ENCODE data around the gene RAB34. TPM values are rescaled to one million over a fixed set of nuclear protein-coding genes. Genes with fewer than 3 reads are reported as not detected.

The RAB34 gene
- polyA plus RNA-seq, 2 of the 4 experiments (the other 2 are of a cell fraction): 211 to 288 TPM

DNA sequence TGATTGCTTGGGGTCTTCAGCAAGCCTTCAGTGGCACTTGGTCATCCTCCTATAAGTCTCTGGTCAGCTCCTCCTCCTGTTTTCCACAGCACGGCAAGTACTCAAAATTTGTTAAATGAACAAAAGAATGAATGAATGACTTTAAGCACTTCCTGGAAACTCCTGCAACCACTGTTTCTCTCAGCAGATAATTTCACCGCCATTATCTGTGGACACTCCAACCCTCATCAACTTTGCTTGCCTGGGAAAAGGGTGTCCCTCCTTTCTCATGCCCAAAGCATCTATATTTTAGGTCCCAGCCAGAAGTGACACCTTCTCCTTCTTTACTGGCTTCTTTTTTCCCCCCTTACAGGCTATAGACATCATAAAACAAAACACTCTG is 10.3 kb downstream of the RAB34 start (continued):
- TF ChIP-seq, protein P1, sequence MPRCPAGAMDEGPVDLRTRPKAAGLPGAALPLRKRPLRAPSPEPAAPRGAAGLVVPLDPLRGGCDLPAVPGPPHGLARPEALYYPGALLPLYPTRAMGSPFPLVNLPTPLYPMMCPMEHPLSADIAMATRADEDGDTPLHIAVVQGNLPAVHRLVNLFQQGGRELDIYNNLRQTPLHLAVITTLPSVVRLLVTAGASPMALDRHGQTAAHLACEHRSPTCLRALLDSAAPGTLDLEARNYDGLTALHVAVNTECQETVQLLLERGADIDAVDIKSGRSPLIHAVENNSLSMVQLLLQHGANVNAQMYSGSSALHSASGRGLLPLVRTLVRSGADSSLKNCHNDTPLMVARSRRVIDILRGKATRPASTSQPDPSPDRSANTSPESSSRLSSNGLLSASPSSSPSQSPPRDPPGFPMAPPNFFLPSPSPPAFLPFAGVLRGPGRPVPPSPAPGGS (IDR thresholded peaks at IDR 0.05): no peak

- WGBS (ENCODE audit: missing lambda C conversion rate): 56% methylated on average over 5 of the region's 7 CpGs
- ATAC-seq: no peak
These were observed 11.0 kb downstream of the RAB34 start for GRCh38 chr17:28706471-28707338.

More at GRCh38 chr17:28706471-28707338, 11.0 kb downstream of the RAB34 start:
- H3K27ac ChIP-seq: no peak overlapping the region
- ChIA-PET CTCF (interaction anchor here (0.7 to 17.6 kb wide), 4 partner anchors 13 to 58 kb away, joined by 3 to 335 read pairs (median 3); partner anchors contain the start of gene RPL23A), POLR2A (no interaction called here)
- no peaks in the 10 kb centered on the region for H3K9me3 ChIP-seq
- peaks cover 8% of the 10 kb centered on the region for H3K4me1 ChIP-seq
- FAIRE-seq (no peak), DNase-seq (ENCODE audit: low read depth in 1 of 2, low spot score in 1 of 2) (no peak)
- no peak overlapping the region for H3K4me3 ChIP-seq
- no peak overlapping the region for H3K4me2 ChIP-seq
- no peak for TF ChIP-seq JUNB (IDR thresholded peaks at IDR 0.05)
- TF ChIP-seq RARB (CRISPR knock-in tag; IDR thresholded peaks at IDR 0.05): no peak
- no peak for TF ChIP-seq GATA3 (IDR thresholded peaks at IDR 0.05; ENCODE audit: borderline replicate concordance)
- no peak for TF ChIP-seq CBX8 (IDR thresholded peaks at IDR 0.05)
- no peak for TF ChIP-seq REST (IDR thresholded peaks at IDR 0.05)
- TF ChIP-seq ZC3H11A (IDR thresholded peaks at IDR 0.05): no peak
- no peak for TF ChIP-seq RFX5 (IDR thresholded peaks at IDR 0.05)
- no peak for TF ChIP-seq HOXA7 (CRISPR knock-in tag; IDR thresholded peaks at IDR 0.05)
- TF ChIP-seq HEYL (CRISPR knock-in tag; IDR thresholded peaks at IDR 0.05): no peak
- TF ChIP-seq, protein P2, sequence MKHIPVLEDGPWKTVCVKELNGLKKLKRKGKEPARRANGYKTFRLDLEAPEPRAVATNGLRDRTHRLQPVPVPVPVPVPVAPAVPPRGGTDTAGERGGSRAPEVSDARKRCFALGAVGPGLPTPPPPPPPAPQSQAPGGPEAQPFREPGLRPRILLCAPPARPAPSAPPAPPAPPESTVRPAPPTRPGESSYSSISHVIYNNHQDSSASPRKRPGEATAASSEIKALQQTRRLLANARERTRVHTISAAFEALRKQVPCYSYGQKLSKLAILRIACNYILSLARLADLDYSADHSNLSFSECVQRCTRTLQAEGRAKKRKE (CRISPR knock-in tag; IDR thresholded peaks at IDR 0.05; ENCODE audit: low read depth): no peak
- no peak for TF ChIP-seq FOSL2 (IDR thresholded peaks at IDR 0.05)
- TF ChIP-seq FOSL2 (CRISPR knock-in tag; IDR thresholded peaks at IDR 0.05): no peak
- TF ChIP-seq, protein P3, sequence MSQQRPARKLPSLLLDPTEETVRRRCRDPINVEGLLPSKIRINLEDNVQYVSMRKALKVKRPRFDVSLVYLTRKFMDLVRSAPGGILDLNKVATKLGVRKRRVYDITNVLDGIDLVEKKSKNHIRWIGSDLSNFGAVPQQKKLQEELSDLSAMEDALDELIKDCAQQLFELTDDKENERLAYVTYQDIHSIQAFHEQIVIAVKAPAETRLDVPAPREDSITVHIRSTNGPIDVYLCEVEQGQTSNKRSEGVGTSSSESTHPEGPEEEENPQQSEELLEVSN (IDR thresholded peaks at IDR 0.05; ENCODE audit: borderline replicate concordance, low read depth): no peak
- TF ChIP-seq EHF (CRISPR knock-in tag; IDR thresholded peaks at IDR 0.05): no peak
- TF ChIP-seq HOXB5 (CRISPR knock-in tag; IDR thresholded peaks at IDR 0.05): no peak
- TF ChIP-seq ELK1 (IDR thresholded peaks at IDR 0.05; ENCODE audit: low read depth, low read length): no peak
- TF ChIP-seq SREBF2 (IDR thresholded peaks at IDR 0.05): no peak
- no peak for TF ChIP-seq HES2 (IDR thresholded peaks at IDR 0.05)

Data from A549 (cell line).